Gastroesophageal sphincter (tissue), 3 donors: Measurements from ENCODE around the gene ZC3H12D.

Experiments
- EP300 ChIP-seq: sonication (generic); formaldehyde crosslinking; IDR thresholded peaks from one replicate; pipeline ENCODE4 v1.6.1; 2017; ENCODE audit warnings: antibody characterized with exemption, mild to moderate bottlenecking
- POLR2A ChIP-seq, 2 donors: fragments of 450-650 bp; IDR thresholded peaks; one replicate each; pipeline ENCODE4 v1.6.1; 2017; ENCODE audit warnings: antibody characterized with exemption in 2 of 2, mild to moderate bottlenecking in 2 of 2, moderate library complexity in 1 of 2
- POLR2AphosphoS5 ChIP-seq: sonication (generic); formaldehyde crosslinking; IDR thresholded peaks from one replicate; pipeline ENCODE4 v1.6.1; 2017; ENCODE audit warnings: antibody characterized with exemption
- TF ChIP-seq, protein P1 (sequence below), 4 experiments: fragments of 200-600 bp in 2 of 4; fragments of 450-650 bp in 2 of 4; sonication (generic) in 1 of 4; IDR thresholded peaks; one replicate each; pipeline ENCODE4 v1.5.1; 2017 to 2019; ENCODE audit warnings: antibody characterized with exemption in 4 of 4, mild to moderate bottlenecking in 2 of 4, moderate library complexity in 2 of 4

GRCh38 chr6:149473080-149474052, 11.4 kb downstream of the ZC3H12D start:
- TF ChIP-seq POLR2AphosphoS5 (no peak), POLR2A (IDR thresholded peaks at IDR 0.05) (no peak), EP300 (no peak)
- TF ChIP-seq, protein P1, sequence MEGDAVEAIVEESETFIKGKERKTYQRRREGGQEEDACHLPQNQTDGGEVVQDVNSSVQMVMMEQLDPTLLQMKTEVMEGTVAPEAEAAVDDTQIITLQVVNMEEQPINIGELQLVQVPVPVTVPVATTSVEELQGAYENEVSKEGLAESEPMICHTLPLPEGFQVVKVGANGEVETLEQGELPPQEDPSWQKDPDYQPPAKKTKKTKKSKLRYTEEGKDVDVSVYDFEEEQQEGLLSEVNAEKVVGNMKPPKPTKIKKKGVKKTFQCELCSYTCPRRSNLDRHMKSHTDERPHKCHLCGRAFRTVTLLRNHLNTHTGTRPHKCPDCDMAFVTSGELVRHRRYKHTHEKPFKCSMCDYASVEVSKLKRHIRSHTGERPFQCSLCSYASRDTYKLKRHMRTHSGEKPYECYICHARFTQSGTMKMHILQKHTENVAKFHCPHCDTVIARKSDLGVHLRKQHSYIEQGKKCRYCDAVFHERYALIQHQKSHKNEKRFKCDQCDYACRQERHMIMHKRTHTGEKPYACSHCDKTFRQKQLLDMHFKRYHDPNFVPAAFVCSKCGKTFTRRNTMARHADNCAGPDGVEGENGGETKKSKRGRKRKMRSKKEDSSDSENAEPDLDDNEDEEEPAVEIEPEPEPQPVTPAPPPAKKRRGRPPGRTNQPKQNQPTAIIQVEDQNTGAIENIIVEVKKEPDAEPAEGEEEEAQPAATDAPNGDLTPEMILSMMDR (IDR thresholded peaks at IDR 0.05) = no peak
